ENCODE results near the gene CTLA4.
A peak's percentile ranks its signal among the peaks of the same experiment; 100 is the strongest.

Gene CTLA4

DNA sequence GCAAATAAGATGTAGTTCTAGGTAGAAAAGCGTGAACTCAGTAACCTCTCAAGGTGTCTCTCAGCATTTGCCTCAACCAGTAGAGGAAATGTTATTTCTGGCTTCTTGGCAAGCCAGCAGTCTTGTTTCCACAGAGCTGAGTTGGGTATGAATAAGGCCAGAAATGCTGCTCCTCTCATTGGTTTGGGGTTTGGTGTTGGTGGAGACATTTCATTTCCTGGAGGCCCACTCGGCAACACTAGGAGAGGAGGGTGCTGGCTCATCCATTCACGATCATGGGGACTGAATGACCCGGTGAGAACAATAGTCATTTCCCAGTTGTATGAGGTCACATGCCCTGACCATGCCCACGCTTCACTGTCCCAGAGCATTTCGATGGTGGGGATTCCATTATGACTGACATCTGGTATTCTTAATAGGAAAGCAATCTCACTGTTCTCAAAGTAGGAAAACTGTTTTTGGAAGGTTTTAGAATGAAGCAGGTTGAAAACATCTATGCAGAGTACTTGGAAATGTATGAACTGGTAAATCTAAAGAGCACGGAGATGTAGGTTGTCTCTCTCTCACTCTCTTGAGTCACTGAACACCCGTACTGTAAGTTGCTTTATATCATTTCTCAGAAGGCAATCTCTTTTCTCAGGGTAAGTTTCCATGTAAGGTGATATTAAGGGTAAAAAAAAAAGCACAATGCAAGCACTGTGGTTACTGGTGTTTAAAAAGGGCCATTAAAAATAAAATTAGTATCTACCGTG is 37.1 kb upstream of the CTLA4 start:
- Histone ChIP-seq H3K27ac (no peak overlapping the region), H3K36me3 (no peaks in the 10 kb centered on the region), H3K9me3 (0 out of 2 replicates have a peak, but pooled peaks cover 5% of the 10 kb centered on the region), H3K4me3 (no peak overlapping the region), H3K4me2 (no peak overlapping the region), H4K20me1 (no peaks in the 10 kb centered on the region), H3K9ac (no peak overlapping the region), H3K4me1 (no peaks in the 10 kb centered on the region), H3K27me3 (no peaks in the 10 kb centered on the region)
- TF ChIP-seq Cebpa-rat (IDR thresholded peaks at IDR 0.05): no peak

DNA sequence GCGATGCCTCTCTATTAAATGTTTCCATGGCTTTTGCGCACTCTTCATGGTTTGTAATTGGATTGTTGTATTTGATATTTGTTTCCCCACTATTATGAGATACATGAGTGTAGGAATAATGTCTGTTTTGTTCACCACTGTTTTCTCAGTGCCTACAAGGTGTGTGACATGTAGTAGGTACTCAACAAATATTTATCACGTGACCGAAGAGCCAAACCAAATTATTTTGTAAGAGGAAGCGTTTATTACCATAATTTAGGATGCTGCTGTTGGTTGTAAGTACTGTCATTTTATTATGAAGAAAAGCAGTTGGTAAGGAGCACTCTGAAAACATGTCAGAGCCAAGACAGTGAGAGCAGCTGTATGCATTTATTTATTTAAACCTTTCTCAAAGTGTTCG is 32.2 kb upstream of the CTLA4 start:
- Histone ChIP-seq H3K4me1 (peaks cover under 1% of the 10 kb centered on the region; the same call in 1 of the 2 replicates), H3K9me3 (no peaks in the 10 kb centered on the region), H3K27ac (no peak overlapping the region), H4K20me1 (no peaks in the 10 kb centered on the region), H3K9ac (no peak overlapping the region), H3K36me3 (no peaks in the 10 kb centered on the region), H3K4me3 (no peak overlapping the region), H3K27me3 (no peaks in the 10 kb centered on the region), H3K4me2 (no peak overlapping the region)
- no peak for TF ChIP-seq Cebpa-rat (IDR thresholded peaks at IDR 0.05)

DNA sequence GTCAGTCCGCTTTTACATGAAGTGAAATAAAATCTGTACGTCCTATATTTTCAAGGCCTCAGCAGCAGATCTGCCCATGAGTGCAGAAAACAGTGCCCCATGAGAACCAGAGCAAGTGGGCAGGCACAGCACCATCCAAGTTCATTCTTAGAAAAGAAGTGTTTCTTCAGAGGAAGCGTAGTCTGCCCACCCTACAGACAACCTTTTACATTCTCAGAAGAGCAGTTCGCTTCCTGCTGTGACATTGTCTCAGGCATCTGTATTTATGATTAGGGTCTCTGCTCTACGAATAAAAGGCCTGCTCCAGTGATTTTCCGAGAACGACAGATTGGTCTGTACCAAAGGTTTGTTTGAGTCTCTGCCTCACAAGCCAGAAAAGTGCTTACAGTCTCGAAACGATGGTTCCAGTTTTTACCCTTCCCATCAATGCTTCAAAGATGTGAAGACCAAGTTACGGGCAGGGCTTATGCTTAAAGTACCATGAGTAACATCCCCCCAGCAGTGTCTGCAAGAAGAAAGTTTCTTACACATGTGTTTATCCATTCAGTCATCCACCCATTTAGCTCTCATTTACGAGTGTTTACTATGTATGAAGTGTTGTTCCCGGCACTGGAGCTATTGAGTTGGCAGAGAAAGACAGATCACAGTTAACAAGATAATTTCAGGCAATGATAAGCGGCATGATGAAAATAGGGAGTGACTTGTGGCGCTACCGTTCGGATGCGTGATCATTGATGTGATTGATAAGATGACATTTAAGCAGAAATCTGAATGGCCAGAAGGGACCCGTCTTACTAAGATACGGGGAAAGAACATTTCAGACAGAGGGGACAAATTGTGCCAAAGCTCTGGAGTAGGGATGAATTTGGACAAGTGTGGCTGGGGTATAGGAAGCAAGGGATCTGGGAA is 31.4 kb upstream of the CTLA4 start:
- TF ChIP-seq Cebpa-rat (IDR thresholded peaks at IDR 0.05): no peak
- no peaks in the 10 kb centered on the region for H3K36me3 ChIP-seq
- H3K4me2 ChIP-seq: no peak overlapping the region
- no peaks in the 10 kb centered on the region for H3K27me3 ChIP-seq
- H4K20me1 ChIP-seq: no peaks in the 10 kb centered on the region
- no peaks in the 10 kb centered on the region for H3K9me3 ChIP-seq
- no peak overlapping the region for H3K27ac ChIP-seq
- peaks cover 7% of the 10 kb centered on the region for H3K4me1 ChIP-seq
- no peak overlapping the region for H3K4me3 ChIP-seq
- no peak overlapping the region for H3K9ac ChIP-seq

DNA sequence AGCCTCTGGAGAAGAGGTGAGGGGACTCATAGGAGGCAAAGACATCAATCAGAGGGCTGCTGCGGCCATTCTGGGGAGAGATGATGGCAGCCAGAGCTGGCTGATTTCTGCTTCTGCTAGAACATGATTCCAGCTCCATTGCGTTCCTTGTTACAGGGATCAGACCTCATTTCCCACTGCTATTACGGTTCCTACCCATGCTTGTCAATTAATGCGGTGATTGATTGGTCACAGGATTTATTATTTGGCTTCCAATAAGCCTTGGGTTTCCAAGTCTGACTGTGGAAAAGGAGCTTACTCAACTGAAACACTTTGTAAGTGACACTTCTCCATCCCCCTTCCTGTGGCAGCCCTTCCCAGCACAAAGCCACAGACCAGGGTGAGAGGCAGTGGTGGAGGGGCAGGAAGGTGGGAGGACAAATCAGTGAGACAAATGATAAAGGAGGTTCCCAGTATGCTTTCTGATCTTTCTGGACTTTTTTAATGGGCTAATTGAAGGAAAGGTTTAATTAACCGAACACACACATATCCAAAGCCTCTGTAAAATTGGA is 26.8 kb upstream of the CTLA4 start:
- Histone ChIP-seq H3K27me3 (no peaks in the 10 kb centered on the region), H3K9ac (no peak overlapping the region), H3K27ac (no peak overlapping the region), H3K4me3 (no peak overlapping the region), H4K20me1 (no peaks in the 10 kb centered on the region), H3K9me3 (no peaks in the 10 kb centered on the region), H3K4me1 (peaks cover 14% of the 10 kb centered on the region), H3K36me3 (no peaks in the 10 kb centered on the region), H3K4me2 (peak overlapping the region; percentile 16)
- TF ChIP-seq Cebpa-rat (IDR thresholded peaks at IDR 0.05): no peak

DNA sequence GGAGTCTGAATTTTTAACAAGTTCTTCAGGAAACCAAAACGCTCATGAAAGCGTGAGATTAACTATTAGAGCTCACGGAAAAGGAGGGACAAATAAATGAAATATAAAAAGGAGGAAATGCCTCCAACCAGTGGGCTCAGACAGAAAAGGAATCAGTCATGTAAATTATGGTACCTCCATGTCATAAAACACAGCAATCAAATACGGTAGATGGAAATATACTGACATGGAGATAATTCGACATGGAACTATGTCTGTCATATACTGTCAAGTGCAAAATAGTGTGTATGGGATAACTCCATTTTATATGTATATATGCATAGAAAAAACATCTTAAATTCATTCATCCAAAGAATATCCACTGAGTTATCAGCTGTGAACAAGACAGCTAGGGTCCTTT is 25.9 kb upstream of the CTLA4 start:
- no peak overlapping the region for H3K4me2 ChIP-seq
- H3K27me3 ChIP-seq: no peaks in the 10 kb centered on the region
- TF ChIP-seq Cebpa-rat (IDR thresholded peaks at IDR 0.05): no peak
- H3K9ac ChIP-seq: no peak overlapping the region
- peaks cover 14% of the 10 kb centered on the region for H3K4me1 ChIP-seq
- H3K4me3 ChIP-seq: no peak overlapping the region
- H3K27ac ChIP-seq: no peak overlapping the region
- no peaks in the 10 kb centered on the region for H3K9me3 ChIP-seq
- H3K36me3 ChIP-seq: no peaks in the 10 kb centered on the region
- no peaks in the 10 kb centered on the region for H4K20me1 ChIP-seq

DNA sequence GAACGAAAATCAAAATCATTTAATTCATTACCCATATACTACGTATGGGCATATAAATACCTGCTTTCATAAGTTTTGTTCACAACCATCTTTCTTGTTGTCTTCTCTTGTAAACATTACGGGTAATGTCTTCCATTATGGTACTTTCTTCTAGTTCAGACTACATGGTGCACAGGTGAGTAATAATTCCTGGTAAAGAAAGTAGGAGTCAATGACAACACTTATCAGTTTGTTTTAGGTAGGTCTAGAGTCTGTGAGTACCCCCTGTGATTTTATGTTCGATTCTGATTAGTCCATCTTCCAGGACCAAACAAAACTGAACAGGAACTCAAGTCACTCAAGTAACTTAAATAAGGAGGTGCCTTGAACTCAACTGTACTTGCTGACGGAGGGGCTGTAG is 25.2 kb upstream of the CTLA4 start:
- Histone ChIP-seq H3K9me3 (no peaks in the 10 kb centered on the region), H3K4me3 (no peak overlapping the region), H4K20me1 (no peaks in the 10 kb centered on the region), H3K36me3 (no peaks in the 10 kb centered on the region), H3K27me3 (no peaks in the 10 kb centered on the region), H3K4me2 (no peak overlapping the region), H3K9ac (no peak overlapping the region), H3K4me1 (peaks cover 14% of the 10 kb centered on the region), H3K27ac (no peak overlapping the region)
- TF ChIP-seq Cebpa-rat (IDR thresholded peaks at IDR 0.05): no peak

DNA sequence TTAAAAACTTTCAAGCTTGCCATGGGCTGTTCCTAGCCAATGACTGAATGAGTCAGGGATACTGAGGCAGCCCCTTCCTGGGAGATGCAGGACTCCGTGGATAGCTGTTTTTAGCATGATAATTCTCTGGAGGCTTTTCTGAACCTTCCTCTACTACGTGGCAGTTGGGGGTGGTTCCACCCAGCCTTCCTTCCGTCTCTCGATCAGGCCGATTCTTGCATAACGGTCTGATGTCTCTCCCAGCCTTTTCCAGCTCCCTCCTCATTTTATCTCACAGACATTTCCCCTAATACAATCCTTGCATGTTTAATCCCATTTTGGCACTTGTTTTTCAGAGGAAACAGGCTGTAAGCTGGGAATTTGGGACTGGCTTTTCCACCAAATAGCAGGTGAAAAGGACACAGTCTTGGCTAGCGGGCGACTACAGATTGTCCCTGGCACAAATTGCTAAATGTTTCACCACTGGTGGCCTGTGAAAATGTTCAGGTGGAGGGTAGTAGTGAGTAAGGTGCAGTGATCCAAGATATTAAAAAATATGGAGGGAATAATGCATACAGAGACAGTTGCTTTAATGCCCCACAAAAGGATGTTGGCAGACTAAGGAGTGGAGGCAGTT is 21.0 kb upstream of the CTLA4 start:
- Histone ChIP-seq H3K4me1 (peaks cover 5% of the 10 kb centered on the region; the same call in 1 of the 2 replicates), H3K27me3 (no peaks in the 10 kb centered on the region), H3K4me3 (no peak overlapping the region), H3K4me2 (no peak overlapping the region), H4K20me1 (no peaks in the 10 kb centered on the region), H3K36me3 (no peaks in the 10 kb centered on the region), H3K9me3 (no peaks in the 10 kb centered on the region), H3K9ac (no peak overlapping the region), H3K27ac (no peak overlapping the region)
- TF ChIP-seq Cebpa-rat (IDR thresholded peaks at IDR 0.05): no peak

DNA sequence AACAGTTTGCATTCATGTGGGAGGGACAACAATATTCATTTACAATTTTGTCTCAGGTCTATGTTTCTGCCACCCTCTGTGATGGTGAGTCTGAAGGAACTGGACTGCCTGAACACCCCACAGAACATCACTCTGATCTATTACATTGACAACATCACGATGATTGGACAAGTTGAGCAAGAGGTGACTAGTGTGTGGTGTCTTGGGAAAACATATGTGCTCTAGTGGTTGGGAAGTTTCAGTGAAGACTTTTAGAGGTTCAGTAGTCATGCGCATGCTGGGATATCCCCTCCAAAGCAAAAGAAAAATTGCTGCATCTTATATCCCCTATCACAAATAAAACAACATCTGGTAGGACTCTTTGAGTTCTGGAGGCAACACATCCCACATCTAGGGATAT is 18.6 kb upstream of the CTLA4 start:
- no peaks in the 10 kb centered on the region for H3K4me1 ChIP-seq

DNA sequence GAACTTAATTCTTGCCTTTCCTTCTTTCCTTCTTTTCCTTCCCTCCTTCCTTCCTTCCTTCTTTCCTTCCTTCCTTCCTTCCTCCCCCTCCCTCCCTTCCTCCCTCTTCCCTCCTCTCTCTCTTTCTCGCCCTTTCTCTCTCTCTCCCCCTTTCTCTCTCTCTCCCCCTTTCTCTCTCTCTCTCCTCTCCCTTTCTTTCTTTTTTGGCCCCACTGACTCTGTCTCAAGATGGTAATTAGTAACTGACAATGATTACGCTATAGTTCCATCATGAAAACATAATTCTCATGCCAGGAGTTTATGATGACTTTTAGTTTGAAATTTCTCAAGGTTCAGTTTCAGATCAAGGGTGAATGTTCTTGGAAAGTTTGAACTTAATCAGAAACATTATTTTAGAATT is 14.8 kb upstream of the CTLA4 start:
- Histone ChIP-seq H3K27me3 (no peaks in the 10 kb centered on the region), H3K27ac (no peak overlapping the region)
- TF ChIP-seq Cebpa-rat (IDR thresholded peaks at IDR 0.05): no peak

More for the DNA sequence above, 18.6 kb upstream of the CTLA4 start:
- TF ChIP-seq Cebpa-rat (IDR thresholded peaks at IDR 0.05): no peak
- H3K27me3 ChIP-seq: no peaks in the 10 kb centered on the region
- H3K9me3 ChIP-seq: no peaks in the 10 kb centered on the region
- H3K36me3 ChIP-seq: no peaks in the 10 kb centered on the region
- no peak overlapping the region for H3K27ac ChIP-seq
- no peak overlapping the region for H3K9ac ChIP-seq
- H4K20me1 ChIP-seq: no peaks in the 10 kb centered on the region
- no peak overlapping the region for H3K4me3 ChIP-seq
- H3K4me2 ChIP-seq: no peak overlapping the region

More for the DNA sequence above, 14.8 kb upstream of the CTLA4 start:
- no peak overlapping the region for H3K4me2 ChIP-seq
- no peak overlapping the region for H3K9ac ChIP-seq
- no peak overlapping the region for H3K4me3 ChIP-seq
- H3K36me3 ChIP-seq: no peaks in the 10 kb centered on the region
- H3K9me3 ChIP-seq: no peaks in the 10 kb centered on the region
- peaks cover 3% of the 10 kb centered on the region for H3K4me1 ChIP-seq
- no peaks in the 10 kb centered on the region for H4K20me1 ChIP-seq

All from BLaER1 (cell line).